ENCODE measurements around the gene AP5Z1. TPM values are rescaled to one million over a fixed set of nuclear protein-coding genes. Genes with fewer than 3 reads are reported as not detected.

AP5Z1 gene, protein sequence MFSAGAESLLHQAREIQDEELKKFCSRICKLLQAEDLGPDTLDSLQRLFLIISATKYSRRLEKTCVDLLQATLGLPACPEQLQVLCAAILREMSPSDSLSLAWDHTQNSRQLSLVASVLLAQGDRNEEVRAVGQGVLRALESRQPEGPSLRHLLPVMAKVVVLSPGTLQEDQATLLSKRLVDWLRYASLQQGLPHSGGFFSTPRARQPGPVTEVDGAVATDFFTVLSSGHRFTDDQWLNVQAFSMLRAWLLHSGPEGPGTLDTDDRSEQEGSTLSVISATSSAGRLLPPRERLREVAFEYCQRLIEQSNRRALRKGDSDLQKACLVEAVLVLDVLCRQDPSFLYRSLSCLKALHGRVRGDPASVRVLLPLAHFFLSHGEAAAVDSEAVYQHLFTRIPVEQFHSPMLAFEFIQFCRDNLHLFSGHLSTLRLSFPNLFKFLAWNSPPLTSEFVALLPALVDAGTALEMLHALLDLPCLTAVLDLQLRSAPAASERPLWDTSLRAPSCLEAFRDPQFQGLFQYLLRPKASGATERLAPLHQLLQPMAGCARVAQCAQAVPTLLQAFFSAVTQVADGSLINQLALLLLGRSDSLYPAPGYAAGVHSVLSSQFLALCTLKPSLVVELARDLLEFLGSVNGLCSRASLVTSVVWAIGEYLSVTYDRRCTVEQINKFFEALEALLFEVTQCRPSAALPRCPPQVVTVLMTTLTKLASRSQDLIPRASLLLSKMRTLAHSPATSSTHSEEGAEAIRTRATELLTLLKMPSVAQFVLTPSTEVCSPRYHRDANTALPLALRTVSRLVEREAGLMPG
- total RNA-seq: 19.2 and 35.2 TPM in 2 replicates

DNA sequence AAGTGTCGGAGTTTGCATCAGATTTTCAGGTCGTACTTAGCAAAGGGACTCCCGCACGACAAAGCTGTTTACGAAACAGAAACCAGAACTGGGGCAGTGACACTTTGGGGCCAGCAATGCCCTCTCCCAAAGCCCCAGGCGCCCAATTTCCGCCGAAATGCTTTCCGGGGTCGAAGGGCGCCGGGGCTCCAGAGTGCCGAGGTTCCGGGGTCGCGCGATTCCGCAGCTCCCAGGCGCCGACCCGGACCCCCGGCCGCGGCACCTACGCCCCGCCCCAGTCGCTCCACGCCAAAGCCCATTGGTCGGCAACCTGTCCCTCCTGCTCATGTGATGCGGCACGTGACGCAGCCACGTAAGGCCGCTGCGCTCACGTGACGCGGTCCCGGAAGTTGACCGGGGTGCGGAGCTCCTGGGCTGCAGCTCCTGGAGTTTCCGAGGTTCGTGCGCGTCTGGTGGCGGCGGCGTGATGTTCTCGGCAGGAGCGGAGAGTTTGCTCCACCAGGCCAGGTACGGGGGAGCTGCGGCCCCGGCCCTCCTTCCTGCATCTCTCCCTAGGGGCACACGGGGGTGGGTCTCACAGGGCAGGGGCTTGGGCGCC lies at the start of gene AP5Z1:
Gene AP5Z1, plus strand, starts transcription at position 374 of the 598 bp plus-strand sequence. Its CDS starts 93 bp downstream, at position 467.

Other genes starting within 250 kb of the AP5Z1 start
- 35.7 and 53.2 TPM in 2 replicates for gene FOXK1, start 93.3 kb upstream of the AP5Z1 start, total RNA-seq
- under 0.01 TPM in 1 of 2 replicates, not detected in the other for gene PAPOLB, start 86.4 kb downstream of the AP5Z1 start, total RNA-seq
- gene RADIL, start 108.1 kb downstream of the AP5Z1 start, total RNA-seq: 0.63 and 1.3 TPM in 2 replicates
- not detected in 2 replicates for gene MMD2, start 183.6 kb downstream of the AP5Z1 start, total RNA-seq